SK-N-SH (cell line): ENCODE measurements around the gene TMEFF1.

Experiments
- CTCF ChIP-seq: fragments of 200-600 bp; sonication (generic); IDR thresholded peaks from 2 replicates; pipeline ENCODE4 v1.6.1; 2017; ENCODE audit warnings: antibody characterized with exemption, mild to moderate bottlenecking, moderate library complexity
- GABPA ChIP-seq: IDR thresholded peaks from 2 replicates; pipeline ENCODE4 v1.4.0; 2012; ENCODE audit warnings: low read depth, mild to moderate bottlenecking
- RXRA ChIP-seq: IDR thresholded peaks from 2 replicates; pipeline ENCODE4 v1.4.0; 2012; ENCODE audit warnings: low read depth, mild to moderate bottlenecking, borderline replicate concordance
- TAF1 ChIP-seq: IDR thresholded peaks from 2 replicates; pipeline ENCODE4 v1.6.1; 2012; ENCODE audit warnings: low read depth, mild to moderate bottlenecking, low read length, moderate library complexity, borderline replicate concordance
- USF2 ChIP-seq: fragments of 150-350 bp; IDR thresholded peaks from 2 replicates; pipeline ENCODE4 v1.6.1; 2017; ENCODE audit warnings: antibody characterized with exemption, low read length, low read depth, borderline replicate concordance

GRCh38 chr9:100466829-100467221 is 6.1 kb upstream of the TMEFF1 start:
- TF ChIP-seq USF2, result no peak
- no peak for TF ChIP-seq GABPA
- TF ChIP-seq TAF1, result no peak
- TF ChIP-seq RXRA, result no peak
- no peak for TF ChIP-seq CTCF
